GOT3 (cell line): ENCODE results near the gene FERMT1.

Experiments
- DNase-seq: peaks from one replicate; lab custom pipeline; 2025; ENCODE audit warnings: mixed read lengths; lab: John Stamatoyannopoulos, UW

The FERMT1 gene

DNA sequence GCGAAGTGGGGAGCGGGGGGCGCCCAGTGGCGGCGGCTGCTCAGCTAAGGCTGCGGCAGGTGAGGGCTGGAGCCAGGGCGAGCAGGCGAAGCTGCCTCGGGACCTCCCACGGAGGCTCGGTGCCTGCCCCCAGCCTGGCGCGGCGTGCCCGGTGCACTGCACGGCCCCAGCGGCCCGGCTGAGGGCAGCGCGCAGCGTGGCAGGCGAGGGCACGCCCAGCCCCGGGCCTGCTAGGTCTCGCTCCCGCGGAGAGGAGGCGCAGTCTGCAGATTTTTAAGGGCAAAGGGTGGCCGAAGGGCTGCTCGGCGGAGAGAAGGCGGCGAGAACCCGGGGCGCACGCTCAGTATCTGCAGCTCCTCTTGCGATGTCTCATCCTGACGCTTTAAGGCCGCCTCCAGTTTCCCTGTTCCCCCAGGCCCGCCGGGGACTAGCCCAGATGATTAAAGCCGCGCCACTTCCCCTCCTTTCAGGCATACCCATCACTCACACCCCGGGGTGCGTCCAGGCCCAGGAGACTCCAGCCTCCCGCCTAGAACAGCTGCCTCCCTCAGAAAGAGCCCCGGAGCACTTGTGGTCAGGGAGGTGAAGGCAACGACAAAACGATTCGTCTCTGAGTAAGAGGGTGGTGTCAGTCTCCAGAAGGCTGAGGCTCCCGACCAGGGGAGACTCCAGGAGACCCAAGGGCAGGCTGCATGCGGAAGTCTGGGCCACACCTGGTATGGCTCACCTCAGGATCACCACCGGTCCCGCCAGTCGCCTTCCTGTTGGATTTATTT, at the start of gene FERMT1:
TSS of gene FERMT1 (minus strand) at position 158 of the 776 bp plus-strand sequence. CDS start 3,476 bp downstream, outside the sequence.
- peak; percentile 73 for DNase-seq

DNA sequence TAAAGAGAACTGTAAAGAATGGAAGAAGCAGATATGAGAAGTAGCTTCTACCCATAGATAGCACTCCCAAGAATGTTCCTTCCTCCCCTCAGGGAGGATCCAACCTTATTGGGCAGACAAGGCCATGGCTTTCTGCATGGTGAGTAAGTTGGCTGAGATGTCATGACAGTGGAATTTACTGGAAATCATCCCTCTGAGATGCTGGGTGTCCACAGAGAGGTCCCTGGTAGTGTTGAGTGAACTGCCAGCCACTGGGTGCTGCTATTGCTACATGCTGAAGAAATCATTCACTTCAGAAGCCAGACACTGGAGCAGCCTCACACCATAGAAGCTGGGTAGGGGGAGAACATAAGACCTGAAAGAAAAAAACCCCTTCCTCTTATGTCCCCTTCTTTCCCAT, 46.4 kb upstream of the FERMT1 start:
- DNase-seq: no peak

GRCh38 chr20:6168204-6168603, 45.4 kb upstream of the FERMT1 start:
- no peak for DNase-seq

- DNase-seq: no peak
These were observed 42.5 kb upstream of the FERMT1 start for GRCh38 chr20:6165346-6165745.

GRCh38 chr20:6164421-6165341, 41.9 kb upstream of the FERMT1 start:
- no peak for DNase-seq

DNA sequence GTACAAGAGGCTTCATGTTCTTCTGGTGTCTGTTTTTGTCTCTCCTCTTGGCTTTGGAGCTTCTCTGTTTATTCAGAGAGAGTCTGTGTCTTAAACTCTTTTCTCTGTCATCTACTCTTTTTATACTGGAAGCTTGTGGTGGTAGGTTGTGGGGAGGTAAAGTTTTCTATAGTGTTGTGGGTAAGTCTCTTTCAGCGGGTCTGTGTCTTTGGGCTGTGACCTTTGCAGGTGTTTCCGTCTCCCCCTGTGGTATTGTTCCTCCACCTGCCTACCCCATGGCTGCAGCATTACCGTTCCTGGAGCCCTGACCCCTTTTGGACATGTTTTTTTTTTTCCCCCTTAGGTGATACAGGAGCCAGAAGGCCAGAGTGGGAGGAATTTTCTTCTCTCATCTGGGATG, 37.9 kb upstream of the FERMT1 start:
- DNase-seq: no peak

GRCh38 chr20:6157345-6157744, 34.5 kb upstream of the FERMT1 start:
- DNase-seq: no peak

DNA sequence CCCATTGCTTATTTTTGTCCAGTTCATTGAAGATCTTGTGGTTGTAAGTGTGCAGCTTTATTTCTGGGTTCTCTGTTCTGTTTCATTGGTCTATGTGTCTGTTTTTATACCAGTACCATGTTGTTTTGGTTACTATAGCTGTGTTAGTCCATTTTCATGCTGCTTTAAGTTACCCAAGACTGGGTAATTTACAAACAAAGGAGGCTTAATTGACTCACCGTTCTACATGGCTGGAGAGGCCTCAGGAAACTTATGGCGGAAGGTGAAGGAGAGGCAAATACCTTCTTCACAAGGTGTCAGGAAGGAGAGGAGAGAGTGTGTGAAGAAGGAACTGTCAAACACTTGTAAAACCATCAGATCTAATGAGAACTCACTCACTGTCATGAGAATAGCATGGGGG, 29.9 kb upstream of the FERMT1 start:
- DNase-seq: no peak

- DNase-seq: no peak
These were observed 25.2 kb upstream of the FERMT1 start for GRCh38 chr20:6148073-6148472.

- DNase-seq: no peak
These were observed 19.6 kb upstream of the FERMT1 start for GRCh38 chr20:6142348-6142993.

DNA sequence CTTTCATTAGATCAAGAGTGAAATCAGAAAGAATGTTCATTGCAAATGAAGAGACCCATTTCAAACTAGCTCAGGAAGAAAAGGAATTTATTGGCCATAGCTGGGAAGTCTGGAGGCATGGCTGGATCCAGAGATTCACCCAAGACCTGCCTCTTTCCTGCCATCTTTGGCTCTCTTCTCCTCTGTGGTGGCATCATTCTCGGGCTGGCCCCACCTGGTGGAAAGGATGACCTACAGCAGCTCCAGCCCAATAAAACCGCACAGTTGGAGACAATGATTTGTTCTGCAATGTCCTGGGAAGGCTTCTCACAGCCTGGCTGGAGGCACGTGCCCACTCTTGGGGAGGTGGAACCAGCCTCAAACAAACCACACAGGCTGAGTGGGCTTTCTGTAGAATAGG, 18.1 kb upstream of the FERMT1 start:
- DNase-seq: no peak

DNA sequence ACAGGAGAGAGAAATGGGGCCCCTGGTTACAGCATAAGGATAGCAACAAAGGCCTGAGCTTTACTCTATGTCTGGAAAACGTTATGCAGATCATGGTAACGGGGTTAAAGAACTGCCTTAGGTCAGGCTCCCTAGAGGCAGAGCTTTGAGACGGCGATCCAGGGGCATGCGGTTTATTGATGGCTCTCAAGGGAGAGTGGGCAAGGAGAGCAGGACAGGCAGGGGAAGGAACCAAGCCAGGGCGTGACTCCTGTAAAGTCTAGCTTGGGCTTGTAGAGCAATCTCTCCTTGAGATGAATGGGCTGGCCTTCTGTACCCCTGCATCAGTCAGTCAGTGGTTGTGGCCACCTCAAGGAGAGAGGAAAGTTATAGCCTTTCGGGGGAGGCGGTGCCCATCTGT, 12.5 kb upstream of the FERMT1 start:
- no peak for DNase-seq

GRCh38 chr20:6134592-6134991, 11.8 kb upstream of the FERMT1 start:
- DNase-seq: no peak

DNA sequence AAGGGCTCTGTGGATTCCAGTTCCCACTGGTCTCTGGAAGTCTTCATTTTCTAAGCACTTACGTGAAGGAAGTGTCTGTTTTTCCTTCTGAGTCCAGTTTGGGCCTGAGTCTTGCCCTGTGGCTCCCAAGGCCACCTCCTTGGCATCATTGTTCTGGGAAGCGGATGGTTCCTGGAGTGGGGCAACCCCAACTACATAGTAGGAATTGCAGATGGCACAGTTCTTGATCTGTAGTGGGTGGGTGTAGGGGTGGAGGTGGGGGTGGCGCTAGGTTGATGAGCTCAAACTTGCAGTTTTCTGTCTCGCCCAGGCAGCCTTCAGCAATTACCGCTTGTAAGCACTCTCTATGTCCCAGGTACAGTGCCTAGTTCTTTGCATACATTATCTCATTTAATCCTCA, 7.2 kb upstream of the FERMT1 start:
- DNase-seq: no peak

GRCh38 chr20:6127825-6128224, 5.0 kb upstream of the FERMT1 start:
- DNase-seq: no peak

DNA sequence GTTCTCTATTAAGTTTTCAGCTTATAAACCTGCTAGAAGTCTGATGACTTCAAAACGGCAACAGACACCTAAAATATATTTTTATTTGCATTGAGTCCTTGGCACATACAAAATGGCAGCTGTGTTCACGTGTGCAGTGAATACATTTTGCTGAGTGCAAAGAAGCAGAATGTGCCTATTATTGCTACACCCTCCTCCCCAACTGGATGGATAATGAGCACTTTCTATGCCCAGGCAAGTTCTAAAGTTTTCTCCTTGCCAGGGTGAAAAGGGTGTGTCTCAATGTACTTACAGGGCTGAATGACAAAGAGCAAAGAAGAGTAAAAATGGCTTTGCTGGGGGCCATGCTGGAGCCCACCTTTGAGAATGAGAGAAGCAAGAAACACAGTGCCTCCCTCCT, 4.0 kb upstream of the FERMT1 start:
- no peak for DNase-seq

GRCh38 chr20:6123649-6124014, 802 bp upstream of the FERMT1 start:
- DNase-seq: no peak

DNA sequence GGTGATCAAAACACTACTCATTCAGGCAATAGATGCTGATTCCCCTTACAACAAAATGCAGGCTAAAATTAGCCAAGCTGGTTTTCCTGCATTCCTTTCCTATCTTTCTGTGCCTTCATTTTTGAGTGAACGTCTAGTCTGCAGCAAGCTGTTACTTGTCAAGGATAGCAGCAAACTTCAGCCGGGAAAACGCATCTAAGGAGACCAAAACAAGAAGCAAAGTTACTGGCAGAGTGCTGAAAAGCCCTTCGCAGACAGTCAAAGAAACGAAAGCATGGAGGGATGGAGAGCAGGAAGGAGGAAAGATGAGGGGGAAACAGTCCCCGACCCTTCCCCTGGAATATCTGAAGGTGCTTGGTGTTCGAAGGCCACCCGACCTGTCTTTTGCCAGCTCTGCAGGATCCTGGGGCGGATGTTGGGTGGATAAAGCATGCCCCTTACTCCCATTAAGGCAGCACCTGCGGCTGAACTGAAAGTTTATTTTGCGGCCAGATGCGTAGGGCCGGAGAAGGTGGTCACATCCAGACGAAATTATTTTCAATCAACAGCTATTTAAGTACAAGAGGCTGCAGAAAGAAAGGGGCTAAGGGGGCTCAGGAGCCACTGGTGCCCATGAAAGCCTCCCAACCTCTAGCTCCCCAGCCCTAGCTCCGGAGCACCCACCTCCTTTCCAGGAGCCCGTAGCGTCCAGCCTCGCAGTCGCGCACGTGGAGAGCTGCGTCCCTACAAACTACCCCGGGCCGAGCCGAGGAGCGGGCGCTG, 538 bp downstream of the FERMT1 start:
- DNase-seq: no peak

GRCh38 chr20:6121504-6121903, 1.3 kb downstream of the FERMT1 start:
- DNase-seq: no peak

- DNase-seq: no peak
These were observed 2.3 kb downstream of the FERMT1 start for GRCh38 chr20:6120491-6120988.

- DNase-seq: no peak
These were observed 6.1 kb downstream of the FERMT1 start for GRCh38 chr20:6116758-6117157.
